Type B pancreatic cell (in vitro differentiated cells): ENCODE data around the gene E2F4. TPM values are rescaled to one million over a fixed set of nuclear protein-coding genes. Genes with fewer than 3 reads are reported as not detected.

Experiments
- DNase-seq: peaks from one replicate; pipeline ENCODE4 v3.0.0; 2021; ENCODE audit warnings: mixed read lengths; ENCODE audit not compliant: unreplicated experiment; ENCODE audit errors: extremely low spot score
- H3K27ac Mint-ChIP-seq: 2 replicates; pipeline ENCODE4 v1.8.0; 2021; ENCODE audit warnings: mild to moderate bottlenecking, mixed read lengths
- H3K27me3 Mint-ChIP-seq: 2 replicates; pipeline ENCODE4 v1.8.0; 2021; ENCODE audit warnings: mixed read lengths
- H3K36me3 Mint-ChIP-seq: 2 replicates; pipeline ENCODE4 v1.8.0; 2021; ENCODE audit warnings: mixed read lengths
- H3K4me1 Mint-ChIP-seq: one replicate; pipeline ENCODE4 v1.8.0; 2021; ENCODE audit warnings: mixed read lengths; ENCODE audit not compliant: unreplicated experiment
- H3K4me3 Mint-ChIP-seq: 2 replicates; pipeline ENCODE4 v1.8.0; 2021; ENCODE audit warnings: mild to moderate bottlenecking, mixed read lengths
- H3K9me3 Mint-ChIP-seq: 2 replicates; pipeline ENCODE4 v1.8.0; 2021; ENCODE audit warnings: mixed read lengths
- CTCF ChIP-seq: fragments of 200-600 bp; sonication (generic); conservative IDR thresholded peaks from 2 replicates; pipeline ENCODE4 v1.5.0; 2021; ENCODE audit warnings: antibody characterized with exemption, mild to moderate bottlenecking
- total RNA-seq: library from RNA; stranded (reverse); gene quantifications from 2 replicates; pipeline ENCODE4 v1.2.1, GENCODE V29; 2021; ENCODE audit warnings: low replicate concordance

The E2F4 gene
- total RNA-seq, 1 donor from 2014 or later, result 84.5 TPM

DNA sequence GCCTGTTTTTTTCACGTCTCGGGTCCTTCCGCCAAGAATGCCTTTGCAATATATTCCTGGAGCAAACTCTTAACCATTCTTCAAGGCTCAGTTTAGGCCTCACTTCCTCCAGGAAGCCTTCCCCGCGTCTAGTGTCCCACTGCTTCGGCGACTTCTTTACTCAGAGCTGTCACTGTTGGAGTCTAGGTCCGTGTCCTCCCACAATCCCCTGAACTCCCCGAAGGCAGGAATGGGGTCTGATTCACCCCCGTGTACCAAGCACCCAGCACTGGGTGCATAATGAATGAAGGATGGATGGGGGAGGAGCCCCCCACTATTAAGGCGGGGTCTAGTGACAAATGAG is 8.7 kb upstream of the E2F4 start:
- no peak overlapping the region for H3K27ac Mint-ChIP-seq
- DNase-seq, result no peak
- H3K36me3 Mint-ChIP-seq, result no peaks in the 10 kb centered on the region
- H3K9me3 Mint-ChIP-seq, result no peaks in the 10 kb centered on the region
- H3K27me3 Mint-ChIP-seq, result peaks cover 18% of the 10 kb centered on the region
- no peak for TF ChIP-seq CTCF
- no peak overlapping the region for H3K4me3 Mint-ChIP-seq
- peaks cover 7% of the 10 kb centered on the region for H3K4me1 Mint-ChIP-seq

GRCh38 chr16:67183627-67184452 is 8.1 kb upstream of the E2F4 start, which contains the start of gene MATCAP1:
Gene MATCAP1 (minus strand): TSS chr16:67183963. CDS start chr16:67180610, 3,353 bp downstream.
- Mint-ChIP-seq H3K9me3 (no peaks in the 10 kb centered on the region), H3K4me1 (peaks cover 7% of the 10 kb centered on the region), H3K36me3 (no peaks in the 10 kb centered on the region), H3K27me3 (peaks cover 14% of the 10 kb centered on the region), H3K27ac (peak within 1 kb of the TSS; percentile 92), H3K4me3 (peak within 1 kb of the TSS; percentile 93)
- DNase-seq, result peak; percentile 95
- no peak for TF ChIP-seq CTCF

DNA sequence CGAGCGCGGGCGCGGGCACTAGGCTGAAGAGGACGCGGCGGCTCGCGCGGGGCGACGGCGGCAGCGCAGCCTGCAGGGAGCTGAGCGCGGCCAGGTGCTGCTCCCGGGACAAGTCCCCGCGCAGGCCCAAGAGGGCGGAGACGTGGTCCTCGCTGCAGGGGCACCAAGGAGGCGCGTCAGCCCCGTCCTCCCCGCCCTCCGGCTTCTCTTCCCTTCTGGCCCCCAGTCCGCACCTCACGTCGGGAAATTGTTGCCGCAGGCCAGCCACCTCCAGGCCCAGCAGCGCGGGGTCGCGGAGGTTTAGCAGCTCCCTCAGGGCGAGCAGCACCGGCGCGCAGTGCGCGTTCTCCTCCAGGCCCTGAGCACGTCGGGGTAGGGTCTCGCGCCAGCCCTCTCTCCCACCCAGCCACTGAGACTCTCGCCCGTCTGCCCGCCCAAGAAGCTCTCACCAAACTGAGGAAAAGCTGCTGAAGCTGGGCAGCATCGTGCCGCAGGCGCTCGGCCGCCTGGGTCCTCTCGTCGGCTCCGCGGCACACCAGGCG is 7.4 kb upstream of the E2F4 start:
- peak overlapping the region; percentile 93 for H3K4me3 Mint-ChIP-seq

GRCh38 chr16:67184995-67185650 is 6.8 kb upstream of the E2F4 start:
- peak overlapping the region; percentile 92 for H3K27ac Mint-ChIP-seq

More for the DNA sequence above, 7.4 kb upstream of the E2F4 start:
- peaks cover 12% of the 10 kb centered on the region for H3K27me3 Mint-ChIP-seq
- no peaks in the 10 kb centered on the region for H3K36me3 Mint-ChIP-seq
- H3K27ac Mint-ChIP-seq, result peak overlapping the region; percentile 92
- TF ChIP-seq CTCF, result no peak
- no peaks in the 10 kb centered on the region for H3K9me3 Mint-ChIP-seq
- DNase-seq, result no peak
- H3K4me1 Mint-ChIP-seq, result peaks cover 7% of the 10 kb centered on the region

DNA sequence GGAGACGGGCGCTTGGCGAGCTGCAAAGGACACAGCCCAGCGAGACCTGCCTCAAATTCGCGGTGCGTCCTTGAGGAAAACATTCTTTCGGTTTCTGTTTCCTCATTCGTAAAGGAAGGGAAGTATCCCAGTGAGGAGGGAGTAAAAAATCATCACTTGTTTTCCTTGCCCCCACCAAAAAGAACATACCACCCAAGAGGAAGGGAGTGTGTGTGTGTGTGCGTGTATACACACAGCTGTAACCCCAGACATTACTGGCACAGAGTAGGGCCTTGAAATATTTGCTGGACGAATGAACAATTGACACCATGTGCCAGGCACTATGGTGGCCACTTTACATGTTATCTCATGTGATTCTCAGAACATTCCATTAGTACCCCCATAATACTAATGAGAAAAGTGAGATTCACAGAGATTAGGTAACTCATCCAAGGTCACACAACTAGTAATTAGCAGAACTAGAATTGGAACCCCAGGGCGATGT is 6.3 kb upstream of the E2F4 start:
- peak; percentile 39 for TF ChIP-seq CTCF
- H3K4me3 Mint-ChIP-seq, result peak overlapping the region; percentile 93
- H3K36me3 Mint-ChIP-seq, result no peaks in the 10 kb centered on the region

More at GRCh38 chr16:67184995-67185650, 6.8 kb upstream of the E2F4 start:
- peak; percentile 94 for DNase-seq
- Mint-ChIP-seq H3K27me3 (peaks cover 12% of the 10 kb centered on the region), H3K4me1 (peaks cover 7% of the 10 kb centered on the region), H3K36me3 (no peaks in the 10 kb centered on the region), H3K9me3 (no peaks in the 10 kb centered on the region), H3K4me3 (peak overlapping the region; percentile 93)
- peak; percentile 89 for TF ChIP-seq CTCF

More for the DNA sequence above, 6.3 kb upstream of the E2F4 start:
- DNase-seq, result no peak
- Mint-ChIP-seq H3K27me3 (peaks cover 12% of the 10 kb centered on the region), H3K4me1 (peaks cover 7% of the 10 kb centered on the region), H3K9me3 (no peaks in the 10 kb centered on the region), H3K27ac (peak overlapping the region; percentile 92)
